ENCODE data around the gene LRP4. TPM values are rescaled to one million over a fixed set of nuclear protein-coding genes. Genes with fewer than 3 reads are reported as not detected.

The LRP4 gene
- total and polyA plus RNA-seq, 2 of the 13 experiments (the other 11 are each of a cell fraction or from before 2014, with no cell fraction given), result 4.7 to 13.3 TPM

DNA sequence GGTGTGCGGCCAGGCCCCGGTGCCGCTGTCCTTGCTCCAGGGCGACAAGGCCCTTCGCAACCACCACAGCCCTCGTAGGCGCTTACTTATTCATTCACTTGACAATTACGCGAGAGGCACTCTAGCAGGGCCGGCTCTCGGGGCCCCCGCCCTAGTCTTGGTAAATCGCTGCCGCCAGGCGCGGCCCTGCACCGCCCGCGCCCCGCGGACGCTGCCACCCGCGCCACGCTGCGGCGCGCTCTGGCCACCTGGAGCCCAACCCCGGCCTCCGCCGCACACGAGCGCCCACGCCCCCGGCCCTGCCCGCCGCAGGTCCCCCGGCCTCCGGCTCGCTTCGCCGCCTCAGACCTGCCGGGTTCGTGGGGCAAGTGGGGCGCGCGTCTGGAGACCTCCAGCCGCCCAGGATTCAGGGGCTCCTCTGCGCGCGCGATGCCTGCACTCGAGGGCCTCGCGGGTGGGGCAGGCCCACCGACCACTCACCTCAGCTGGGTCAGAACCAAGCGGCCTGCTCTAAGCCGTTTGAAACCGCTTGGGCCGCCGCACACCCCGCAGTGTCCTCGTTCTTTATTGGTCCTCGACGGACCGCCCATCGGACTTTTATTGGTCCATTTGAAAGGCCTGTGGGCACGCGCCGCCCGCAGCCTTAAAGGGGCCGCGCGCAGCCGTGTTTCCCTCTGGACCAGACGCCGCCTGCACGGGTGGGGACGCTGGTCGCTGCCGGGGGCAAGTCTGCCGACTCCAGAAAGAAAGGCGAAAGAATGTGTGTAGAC is 72.4 kb downstream of the LRP4 start, which contains the start of gene CKAP5 (continued):
- TF ChIP-seq, protein P1, sequence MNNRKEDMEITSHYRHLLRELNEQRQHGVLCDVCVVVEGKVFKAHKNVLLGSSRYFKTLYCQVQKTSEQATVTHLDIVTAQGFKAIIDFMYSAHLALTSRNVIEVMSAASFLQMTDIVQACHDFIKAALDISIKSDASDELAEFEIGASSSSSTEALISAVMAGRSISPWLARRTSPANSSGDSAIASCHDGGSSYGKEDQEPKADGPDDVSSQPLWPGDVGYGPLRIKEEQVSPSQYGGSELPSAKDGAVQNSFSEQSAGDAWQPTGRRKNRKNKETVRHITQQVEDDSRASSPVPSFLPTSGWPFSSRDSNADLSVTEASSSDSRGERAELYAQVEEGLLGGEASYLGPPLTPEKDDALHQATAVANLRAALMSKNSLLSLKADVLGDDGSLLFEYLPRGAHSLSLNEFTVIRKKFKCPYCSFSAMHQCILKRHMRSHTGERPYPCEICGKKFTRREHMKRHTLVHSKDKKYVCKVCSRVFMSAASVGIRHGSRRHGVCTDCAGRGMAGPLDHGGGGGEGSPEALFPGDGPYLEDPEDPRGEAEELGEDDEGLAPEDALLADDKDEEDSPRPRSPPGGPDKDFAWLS (CRISPR knock-in tag; IDR thresholded peaks at IDR 0.05; ENCODE audit: borderline replicate concordance), result no peak
- TF ChIP-seq, protein P2, sequence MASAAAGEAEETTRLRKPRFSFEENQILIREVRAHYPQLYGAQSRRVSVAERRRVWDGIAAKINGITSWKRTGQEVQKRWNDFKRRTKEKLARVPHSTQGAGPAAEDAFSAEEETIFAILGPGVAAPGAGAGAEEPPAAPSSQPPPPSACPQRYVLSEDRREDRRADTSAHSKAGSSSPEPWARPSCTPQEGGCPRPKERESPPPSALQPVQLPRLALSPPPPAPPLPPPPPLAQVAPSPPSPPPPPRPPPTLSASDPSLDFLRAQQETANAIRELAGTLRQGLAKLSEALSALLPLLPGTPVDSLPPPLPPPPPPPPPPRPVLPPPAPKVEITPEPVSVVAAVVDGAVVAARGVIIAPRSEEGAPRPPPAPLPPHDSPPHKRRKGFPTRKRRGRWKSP (CRISPR knock-in tag; IDR thresholded peaks at IDR 0.05), result no peak; the same call in 1 of the 2 replicates
- TF ChIP-seq TBP (CRISPR knock-in tag; IDR thresholded peaks at IDR 0.05) (no peak), ZSCAN21 (CRISPR knock-in tag; IDR thresholded peaks at IDR 0.05; ENCODE audit: borderline replicate concordance) (peak; percentile 90), MAF1 (CRISPR knock-in tag; IDR thresholded peaks at IDR 0.05; ENCODE audit: borderline replicate concordance) (peak; percentile 66; the same call in 1 of the 2 replicates), CBX1 (IDR thresholded peaks at IDR 0.05; ENCODE audit: low read depth) (no peak), CBX5 (CRISPR knock-in tag; IDR thresholded peaks at IDR 0.05; ENCODE audit: borderline replicate concordance) (peak; percentile 38; the same call in 1 of the 2 replicates), ZNF616 (CRISPR knock-in tag; IDR thresholded peaks at IDR 0.05; ENCODE audit: low read depth) (no peak), ETV6 (CRISPR knock-in tag; conservative IDR thresholded peaks at IDR 0.05) (no peak; the same call in 1 of the 2 replicates), MEF2D (CRISPR knock-in tag; IDR thresholded peaks at IDR 0.05) (no peak), LCORL (IDR thresholded peaks at IDR 0.05) (no peak), LCORL (CRISPR knock-in tag; IDR thresholded peaks at IDR 0.05) (no peak), DMAP1 (CRISPR knock-in tag; IDR thresholded peaks at IDR 0.05) (peak; percentile 94)
- TF ChIP-seq, protein P3, sequence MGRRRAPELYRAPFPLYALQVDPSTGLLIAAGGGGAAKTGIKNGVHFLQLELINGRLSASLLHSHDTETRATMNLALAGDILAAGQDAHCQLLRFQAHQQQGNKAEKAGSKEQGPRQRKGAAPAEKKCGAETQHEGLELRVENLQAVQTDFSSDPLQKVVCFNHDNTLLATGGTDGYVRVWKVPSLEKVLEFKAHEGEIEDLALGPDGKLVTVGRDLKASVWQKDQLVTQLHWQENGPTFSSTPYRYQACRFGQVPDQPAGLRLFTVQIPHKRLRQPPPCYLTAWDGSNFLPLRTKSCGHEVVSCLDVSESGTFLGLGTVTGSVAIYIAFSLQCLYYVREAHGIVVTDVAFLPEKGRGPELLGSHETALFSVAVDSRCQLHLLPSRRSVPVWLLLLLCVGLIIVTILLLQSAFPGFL (CRISPR knock-in tag; IDR thresholded peaks at IDR 0.05), result no peak
- TF ChIP-seq, protein P4, sequence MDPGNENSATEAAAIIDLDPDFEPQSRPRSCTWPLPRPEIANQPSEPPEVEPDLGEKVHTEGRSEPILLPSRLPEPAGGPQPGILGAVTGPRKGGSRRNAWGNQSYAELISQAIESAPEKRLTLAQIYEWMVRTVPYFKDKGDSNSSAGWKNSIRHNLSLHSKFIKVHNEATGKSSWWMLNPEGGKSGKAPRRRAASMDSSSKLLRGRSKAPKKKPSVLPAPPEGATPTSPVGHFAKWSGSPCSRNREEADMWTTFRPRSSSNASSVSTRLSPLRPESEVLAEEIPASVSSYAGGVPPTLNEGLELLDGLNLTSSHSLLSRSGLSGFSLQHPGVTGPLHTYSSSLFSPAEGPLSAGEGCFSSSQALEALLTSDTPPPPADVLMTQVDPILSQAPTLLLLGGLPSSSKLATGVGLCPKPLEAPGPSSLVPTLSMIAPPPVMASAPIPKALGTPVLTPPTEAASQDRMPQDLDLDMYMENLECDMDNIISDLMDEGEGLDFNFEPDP (CRISPR knock-in tag; conservative IDR thresholded peaks at IDR 0.05), result 0 out of 2 replicates have a peak, but pooled peaks have one; percentile 27
- TF ChIP-seq, protein P5, sequence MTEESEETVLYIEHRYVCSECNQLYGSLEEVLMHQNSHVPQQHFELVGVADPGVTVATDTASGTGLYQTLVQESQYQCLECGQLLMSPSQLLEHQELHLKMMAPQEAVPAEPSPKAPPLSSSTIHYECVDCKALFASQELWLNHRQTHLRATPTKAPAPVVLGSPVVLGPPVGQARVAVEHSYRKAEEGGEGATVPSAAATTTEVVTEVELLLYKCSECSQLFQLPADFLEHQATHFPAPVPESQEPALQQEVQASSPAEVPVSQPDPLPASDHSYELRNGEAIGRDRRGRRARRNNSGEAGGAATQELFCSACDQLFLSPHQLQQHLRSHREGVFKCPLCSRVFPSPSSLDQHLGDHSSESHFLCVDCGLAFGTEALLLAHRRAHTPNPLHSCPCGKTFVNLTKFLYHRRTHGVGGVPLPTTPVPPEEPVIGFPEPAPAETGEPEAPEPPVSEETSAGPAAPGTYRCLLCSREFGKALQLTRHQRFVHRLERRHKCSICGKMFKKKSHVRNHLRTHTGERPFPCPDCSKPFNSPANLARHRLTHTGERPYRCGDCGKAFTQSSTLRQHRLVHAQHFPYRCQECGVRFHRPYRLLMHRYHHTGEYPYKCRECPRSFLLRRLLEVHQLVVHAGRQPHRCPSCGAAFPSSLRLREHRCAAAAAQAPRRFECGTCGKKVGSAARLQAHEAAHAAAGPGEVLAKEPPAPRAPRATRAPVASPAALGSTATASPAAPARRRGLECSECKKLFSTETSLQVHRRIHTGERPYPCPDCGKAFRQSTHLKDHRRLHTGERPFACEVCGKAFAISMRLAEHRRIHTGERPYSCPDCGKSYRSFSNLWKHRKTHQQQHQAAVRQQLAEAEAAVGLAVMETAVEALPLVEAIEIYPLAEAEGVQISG (CRISPR knock-in tag; IDR thresholded peaks at IDR 0.05), result peak; percentile 75
- TF ChIP-seq, protein P6, sequence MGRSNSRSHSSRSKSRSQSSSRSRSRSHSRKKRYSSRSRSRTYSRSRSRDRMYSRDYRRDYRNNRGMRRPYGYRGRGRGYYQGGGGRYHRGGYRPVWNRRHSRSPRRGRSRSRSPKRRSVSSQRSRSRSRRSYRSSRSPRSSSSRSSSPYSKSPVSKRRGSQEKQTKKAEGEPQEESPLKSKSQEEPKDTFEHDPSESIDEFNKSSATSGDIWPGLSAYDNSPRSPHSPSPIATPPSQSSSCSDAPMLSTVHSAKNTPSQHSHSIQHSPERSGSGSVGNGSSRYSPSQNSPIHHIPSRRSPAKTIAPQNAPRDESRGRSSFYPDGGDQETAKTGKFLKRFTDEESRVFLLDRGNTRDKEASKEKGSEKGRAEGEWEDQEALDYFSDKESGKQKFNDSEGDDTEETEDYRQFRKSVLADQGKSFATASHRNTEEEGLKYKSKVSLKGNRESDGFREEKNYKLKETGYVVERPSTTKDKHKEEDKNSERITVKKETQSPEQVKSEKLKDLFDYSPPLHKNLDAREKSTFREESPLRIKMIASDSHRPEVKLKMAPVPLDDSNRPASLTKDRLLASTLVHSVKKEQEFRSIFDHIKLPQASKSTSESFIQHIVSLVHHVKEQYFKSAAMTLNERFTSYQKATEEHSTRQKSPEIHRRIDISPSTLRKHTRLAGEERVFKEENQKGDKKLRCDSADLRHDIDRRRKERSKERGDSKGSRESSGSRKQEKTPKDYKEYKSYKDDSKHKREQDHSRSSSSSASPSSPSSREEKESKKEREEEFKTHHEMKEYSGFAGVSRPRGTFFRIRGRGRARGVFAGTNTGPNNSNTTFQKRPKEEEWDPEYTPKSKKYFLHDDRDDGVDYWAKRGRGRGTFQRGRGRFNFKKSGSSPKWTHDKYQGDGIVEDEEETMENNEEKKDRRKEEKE (IDR thresholded peaks at IDR 0.05), result no peak

All from HepG2 (cell line).